Endothelial cell of umbilical vein (primary cell): Measurements from ENCODE around the gene OAS3. TPM values are rescaled to one million over a fixed set of nuclear protein-coding genes. Genes with fewer than 3 reads are reported as not detected.

Experiments used
- BruUV-seq: library from RNA; stranded (reverse); fragments of 400-500 nt; replicated peaks from 2 replicates; lab custom pipeline; 2021; lab: Mats Ljungman, UMichigan
- CTCF ChIA-PET: fragments of 300-600, 350-600 bp; sonication (Branson Sonifier 250); formaldehyde crosslinking; loops from one replicate; lab custom pipeline; 2021; ENCODE audit warnings: antibody characterized with exemption, inconsistent platforms; lab: Charles Lee
- POLR2A ChIA-PET: fragments of 300-600, 350-600 bp; sonication (Branson Sonifier 250); formaldehyde crosslinking; loops from one replicate; lab custom pipeline; 2021; ENCODE audit warnings: antibody characterized with exemption, inconsistent platforms; lab: Charles Lee
- DNase-seq: peaks from one replicate; pipeline ENCODE4 v3.0.0-alpha.2; 2011; ENCODE audit warnings: low read depth, low spot score
- FAIRE-seq: peaks from 2 replicates; lab custom pipeline; 2011; peaks lifted over from hg19 to GRCh38; lab: Jason Lieb, UNC
- H2AFZ ChIP-seq: 2 replicates; pipeline ENCODE4 v1.6.0; 2012; ENCODE audit warnings: low read depth, low read length, control low read depth, inconsistent platforms
- H3K27ac ChIP-seq: 2 replicates; pipeline ENCODE4 v1.5.1; 2011; ENCODE audit warnings: low read depth, mild to moderate bottlenecking, control low read depth, low read length, moderate library complexity; ENCODE audit not compliant: insufficient read depth
- H3K27me3 ChIP-seq, 2 experiments: 2 replicates each; pipeline versions ENCODE4 v1.6.0 to v1.6.1; 2011; ENCODE audit warnings: low read length in 2 of 2, mixed read lengths in 1 of 2; ENCODE audit not compliant: control insufficient read depth in 2 of 2, insufficient read depth in 2 of 2
- H3K36me3 ChIP-seq, 2 experiments: 2 replicates in 1 of 2; 3 replicates in 1 of 2; pipeline ENCODE4 v1.5.1; 2011; ENCODE audit warnings: low read length in 2 of 2, mild to moderate bottlenecking in 1 of 2, moderate library complexity in 1 of 2; ENCODE audit not compliant: control insufficient read depth in 2 of 2, insufficient read depth in 2 of 2; ENCODE audit errors: extremely low read depth in 1 of 2
- H3K4me1 ChIP-seq: 3 replicates; pipeline ENCODE4 v1.5.1; 2011; ENCODE audit warnings: mild to moderate bottlenecking, low read length; ENCODE audit not compliant: control insufficient read depth, insufficient read depth; ENCODE audit errors: extremely low read depth
- H3K4me2 ChIP-seq: 2 replicates; pipeline ENCODE4 v1.6.1; 2011; ENCODE audit warnings: low read length, control low read depth, mixed read lengths; ENCODE audit not compliant: insufficient read depth
- H3K4me3 ChIP-seq, 3 experiments: fragments of 200-600 bp in 1 of 3; sonication (generic), shearing (Covaris generic) in 1 of 3; replicated peaks in 1 of 3; 2 replicates each; pipeline ENCODE4 v1.5.1; 2011 to 2016; ENCODE audit warnings: control low read depth in 3 of 3, low read length in 3 of 3, mild to moderate bottlenecking in 2 of 3, inconsistent platforms in 1 of 3, low read depth in 1 of 3, moderate library complexity in 1 of 3; ENCODE audit not compliant: insufficient read depth in 1 of 3
- H3K79me2 ChIP-seq: 2 replicates; pipeline ENCODE4 v1.6.0; 2012; ENCODE audit warnings: low read length, inconsistent platforms; ENCODE audit not compliant: control insufficient read depth, insufficient read depth
- H3K9ac ChIP-seq: replicated peaks from 2 replicates; pipeline ENCODE3; 2011; ENCODE audit warnings: low read length, control low read depth; ENCODE audit not compliant: insufficient read depth; ENCODE audit errors: extremely low read depth
- H3K9me1 ChIP-seq: replicated peaks from 3 replicates; pipeline ENCODE4 v1.6.0; 2011; ENCODE audit warnings: mild to moderate bottlenecking, low read length; ENCODE audit not compliant: control insufficient read depth, insufficient read depth; ENCODE audit errors: extremely low read depth
- H3K9me3 ChIP-seq: replicated peaks from 2 replicates; pipeline ENCODE4 v1.5.1; 2012; ENCODE audit warnings: low read length, inconsistent platforms; ENCODE audit not compliant: control insufficient read depth, insufficient read depth
- H4K20me1 ChIP-seq: replicated peaks from 2 replicates; pipeline ENCODE3; 2011; ENCODE audit warnings: mild to moderate bottlenecking, low read length; ENCODE audit not compliant: control insufficient read depth, insufficient read depth; ENCODE audit errors: extremely low read depth
- EZH2 ChIP-seq: IDR thresholded peaks from 2 replicates; pipeline ENCODE4 v1.6.1; 2012; ENCODE audit warnings: borderline replicate concordance, low read depth, mild to moderate bottlenecking, moderate library complexity, low read length, inconsistent platforms; ENCODE audit not compliant: severe bottlenecking
- FOS ChIP-seq: IDR thresholded peaks from 2 replicates; pipeline ENCODE4 v1.6.1; 2011; ENCODE audit warnings: mild to moderate bottlenecking, low read length, moderate library complexity, borderline replicate concordance; ENCODE audit not compliant: insufficient read depth
- GATA2 ChIP-seq: IDR thresholded peaks from 2 replicates; pipeline ENCODE4 v1.7.0; 2011; ENCODE audit warnings: low read depth, mild to moderate bottlenecking, moderate library complexity, mixed read lengths, low read length; ENCODE audit not compliant: insufficient read length, insufficient read depth
- JUN ChIP-seq: IDR thresholded peaks from 2 replicates; pipeline ENCODE4 v1.6.1; 2011; ENCODE audit warnings: borderline replicate concordance, low read depth; ENCODE audit not compliant: insufficient read length, insufficient read depth
- MYC ChIP-seq: IDR thresholded peaks from one replicate; pipeline ENCODE4 v1.6.1; 2011; ENCODE audit warnings: mild to moderate bottlenecking, low read depth, low read length
- POLR2A ChIP-seq: IDR thresholded peaks from 2 replicates; pipeline ENCODE4 v1.6.1; 2012; ENCODE audit warnings: low read depth, mild to moderate bottlenecking, control low read depth, low read length
- POLR2AphosphoS5 ChIP-seq: IDR thresholded peaks from 2 replicates; pipeline ENCODE4 v1.6.1; 2012; ENCODE audit warnings: low read depth, mild to moderate bottlenecking, control low read depth, low read length, moderate library complexity; ENCODE audit not compliant: insufficient read depth
- dilution Hi-C: fragments of 300-500 bp; cut with MboI; formaldehyde crosslinking; loops from one replicate; pipeline ENCODE4 v1.15.0; 2019; ENCODE audit warnings: low sequenced_read_pairs; ENCODE audit not compliant: extremely low pct_ligation_motif_present
- intact Hi-C: fragments of 100-400 bp; cut with micrococcal nuclease; formaldehyde crosslinking; loops from one replicate; pipeline ENCODE4 v1.10.0; 2022
- polyA plus RNA-seq, 4 experiments: library from polyadenylated mRNA; depleted of rRNA in 3 of 4; stranded (reverse) in 3 of 4; unstranded in 1 of 4; fragments of >200 nt; gene quantifications; 2 replicates each; pipeline versions ENCODE4 v1.2.1 to v1.2.3, GENCODE V29; 2011 to 2012; ENCODE audit warnings: missing spikeins in 1 of 4
- total RNA-seq: library from RNA; stranded (reverse); gene quantifications from 2 replicates; pipeline ENCODE4 v1.2.3, GENCODE V29; 2021
- TF ChIP-seq, protein P1 (sequence below): IDR thresholded peaks from 2 replicates; pipeline ENCODE4 v1.6.1; 2011; ENCODE audit not compliant: insufficient read depth, insufficient read length
- TF ChIP-seq, protein P2 (sequence below), 2 donors: IDR thresholded peaks; 1 replicate in 1 of 2; 2 replicates in 1 of 2; pipeline ENCODE4 v1.5.1; 2011; ENCODE audit warnings: low read length in 2 of 2, mild to moderate bottlenecking in 2 of 2, moderate library complexity in 2 of 2, control low read depth in 1 of 2, inconsistent platforms in 1 of 2, low read depth in 1 of 2; ENCODE audit not compliant: insufficient read depth in 1 of 2; ENCODE audit errors: extremely low read depth in 1 of 2

Gene OAS3
- total and polyA plus RNA-seq, 2 donors (not counting 3 experiments of a cell fraction or from before 2014, with no cell fraction given), result 13.1 to 19.8 TPM

DNA sequence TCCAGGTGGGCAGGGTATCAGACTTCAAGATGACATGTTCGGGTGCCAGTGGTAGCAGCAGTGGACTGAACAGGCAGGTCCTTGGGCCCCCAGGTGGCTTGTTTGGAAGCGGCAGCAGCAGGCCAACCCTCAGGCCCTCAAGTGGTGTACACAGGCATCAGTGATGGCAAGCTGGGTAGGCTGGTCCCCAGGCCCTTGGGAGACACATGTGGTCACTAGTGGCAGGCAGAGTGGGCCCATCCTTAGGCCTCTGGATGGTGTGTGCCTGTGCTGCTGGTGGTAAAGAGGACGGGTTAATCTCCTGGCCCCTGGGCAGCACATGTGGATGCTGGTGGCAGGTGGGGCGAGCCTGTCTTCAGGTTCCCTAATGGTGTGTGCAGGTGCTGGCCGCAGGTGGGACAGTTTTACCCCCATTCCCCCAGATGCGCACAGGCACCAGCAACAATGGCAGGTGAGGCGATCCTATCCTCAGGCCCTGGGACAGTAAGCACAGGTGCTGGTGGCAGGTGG is 48.1 kb downstream of the OAS3 start:
- BruUV-seq, result no TSS peak
- POLR2A ChIA-PET, result interaction anchor here (0.6 kb wide), 1 partner anchor 212 kb away, joined by 12 read pairs; no protein-coding TSS in a partner anchor
- H3K9me3 ChIP-seq, result no peaks in the 10 kb centered on the region
- no peak overlapping the region for H3K9ac ChIP-seq
- no peaks in the 10 kb centered on the region for H3K9me1 ChIP-seq
- TF ChIP-seq MYC, result no peak
- TF ChIP-seq, protein P1, sequence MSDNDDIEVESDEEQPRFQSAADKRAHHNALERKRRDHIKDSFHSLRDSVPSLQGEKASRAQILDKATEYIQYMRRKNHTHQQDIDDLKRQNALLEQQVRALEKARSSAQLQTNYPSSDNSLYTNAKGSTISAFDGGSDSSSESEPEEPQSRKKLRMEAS, result no peak
- TF ChIP-seq EZH2, result no peak
- no peak for TF ChIP-seq JUN
- TF ChIP-seq POLR2AphosphoS5, result no peak
- TF ChIP-seq GATA2, result no peak
- TF ChIP-seq, protein P2, sequence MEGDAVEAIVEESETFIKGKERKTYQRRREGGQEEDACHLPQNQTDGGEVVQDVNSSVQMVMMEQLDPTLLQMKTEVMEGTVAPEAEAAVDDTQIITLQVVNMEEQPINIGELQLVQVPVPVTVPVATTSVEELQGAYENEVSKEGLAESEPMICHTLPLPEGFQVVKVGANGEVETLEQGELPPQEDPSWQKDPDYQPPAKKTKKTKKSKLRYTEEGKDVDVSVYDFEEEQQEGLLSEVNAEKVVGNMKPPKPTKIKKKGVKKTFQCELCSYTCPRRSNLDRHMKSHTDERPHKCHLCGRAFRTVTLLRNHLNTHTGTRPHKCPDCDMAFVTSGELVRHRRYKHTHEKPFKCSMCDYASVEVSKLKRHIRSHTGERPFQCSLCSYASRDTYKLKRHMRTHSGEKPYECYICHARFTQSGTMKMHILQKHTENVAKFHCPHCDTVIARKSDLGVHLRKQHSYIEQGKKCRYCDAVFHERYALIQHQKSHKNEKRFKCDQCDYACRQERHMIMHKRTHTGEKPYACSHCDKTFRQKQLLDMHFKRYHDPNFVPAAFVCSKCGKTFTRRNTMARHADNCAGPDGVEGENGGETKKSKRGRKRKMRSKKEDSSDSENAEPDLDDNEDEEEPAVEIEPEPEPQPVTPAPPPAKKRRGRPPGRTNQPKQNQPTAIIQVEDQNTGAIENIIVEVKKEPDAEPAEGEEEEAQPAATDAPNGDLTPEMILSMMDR (IDR thresholded peaks at IDR 0.05; ENCODE audit: extremely low read depth in 1 of 2, insufficient read depth in 1 of 2, low read depth in 1 of 2, low read length in 2 of 2), result no peak
- TF ChIP-seq FOS, result no peak
- no peak for TF ChIP-seq POLR2A
- no peak for FAIRE-seq
- no peaks in the 10 kb centered on the region for H4K20me1 ChIP-seq
- no peak overlapping the region for H3K4me2 ChIP-seq
- CTCF ChIA-PET, result no interaction called here
- intact Hi-C loops, result no loop called here
- H3K27me3 ChIP-seq, result peaks cover 0 to 4% of the 10 kb centered on the region in 2 experiments
- no peak overlapping the region for H3K27ac ChIP-seq
- no peaks in the 10 kb centered on the region for H3K4me1 ChIP-seq
- no peak overlapping the region for H2AFZ ChIP-seq
- H3K79me2 ChIP-seq, result no peaks in the 10 kb centered on the region
- no peaks in the 10 kb centered on the region for H3K36me3 ChIP-seq
- no peak overlapping the region for H3K4me3 ChIP-seq
- dilution Hi-C loops, result no loop called here
- no peak for DNase-seq
